Lower leg skin (tissue), 4 donors: ENCODE data around the gene ATG4B. TPM values are rescaled to one million over a fixed set of nuclear protein-coding genes. Genes with fewer than 3 reads are reported as not detected.

Source experiments
- DNase-seq, 2 donors: peaks; one replicate each; pipeline ENCODE4 v3.0.0-alpha.2; 2019; ENCODE audit warnings: low spot score in 2 of 2
- H3K4me3 ChIP-seq: fragments of 200-600 bp; sonication (generic); 2 replicates; pipeline ENCODE4 v1.5.1; 2017; ENCODE audit warnings: mild to moderate bottlenecking, low read depth; ENCODE audit not compliant: poor library complexity, severe bottlenecking
- POLR2A ChIP-seq, 2 donors: fragments of 450-650 bp; IDR thresholded peaks; one replicate each; pipeline ENCODE4 v1.6.1; 2016 to 2017; ENCODE audit warnings: antibody characterized with exemption in 2 of 2, mild to moderate bottlenecking in 1 of 2, moderate library complexity in 1 of 2
- WGBS, 2 donors: methylation state at CpG; one replicate each; pipeline ENCODE4 v1.1.5; 2018; 5-methylcytosine and 5-hydroxymethylcytosine counted together
- intact Hi-C: fragments of 100-400 bp; cut with DNase I; formaldehyde crosslinking; loops from one replicate; pipeline ENCODE4 v1.15.0; 2023; ENCODE audit warnings: low total_unique reads
- total RNA-seq, 4 donors: library from RNA; depleted of rRNA; stranded (reverse); fragments of >200 nt; gene quantifications; one replicate each; pipeline ENCODE4 v1.1.0, GENCODE V29; 2016
- TF ChIP-seq, protein P1 (sequence below), 3 donors: fragments of 450-650 bp; IDR thresholded peaks; one replicate each; pipeline ENCODE4 v1.5.1; 2016; ENCODE audit warnings: antibody characterized with exemption in 3 of 3, mild to moderate bottlenecking in 3 of 3, moderate library complexity in 2 of 3

Gene ATG4B
- total RNA-seq, 4 donors from 2014 or later: 48.4 to 86.2 (median 63.3) TPM

DNA sequence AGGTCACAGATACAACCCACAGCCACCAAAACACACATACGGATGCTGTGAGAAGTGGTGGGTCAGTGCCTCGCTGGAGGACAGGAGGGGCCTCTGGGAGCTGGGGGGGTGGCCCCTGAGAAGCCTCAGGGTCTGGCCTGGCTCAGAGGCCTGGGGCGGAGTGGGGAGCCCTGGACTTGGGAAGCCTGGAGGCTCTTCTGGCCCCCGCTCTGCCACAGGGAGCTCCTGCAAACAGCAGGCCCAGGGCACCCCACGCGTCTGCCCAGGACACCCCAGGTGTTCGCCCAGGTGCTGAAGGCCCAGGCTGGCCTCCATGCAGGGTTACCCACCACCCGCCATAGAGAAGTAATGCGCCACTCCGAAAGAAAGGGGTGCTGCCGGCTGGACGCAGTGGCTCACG lies 26.4 kb upstream of the ATG4B start:
- WGBS, 2 donors: 95 to 98% methylated on average over 13 of the region's 13 CpGs
- no peak for DNase-seq
- intact Hi-C loops: no loop called here
- TF ChIP-seq, protein P1, sequence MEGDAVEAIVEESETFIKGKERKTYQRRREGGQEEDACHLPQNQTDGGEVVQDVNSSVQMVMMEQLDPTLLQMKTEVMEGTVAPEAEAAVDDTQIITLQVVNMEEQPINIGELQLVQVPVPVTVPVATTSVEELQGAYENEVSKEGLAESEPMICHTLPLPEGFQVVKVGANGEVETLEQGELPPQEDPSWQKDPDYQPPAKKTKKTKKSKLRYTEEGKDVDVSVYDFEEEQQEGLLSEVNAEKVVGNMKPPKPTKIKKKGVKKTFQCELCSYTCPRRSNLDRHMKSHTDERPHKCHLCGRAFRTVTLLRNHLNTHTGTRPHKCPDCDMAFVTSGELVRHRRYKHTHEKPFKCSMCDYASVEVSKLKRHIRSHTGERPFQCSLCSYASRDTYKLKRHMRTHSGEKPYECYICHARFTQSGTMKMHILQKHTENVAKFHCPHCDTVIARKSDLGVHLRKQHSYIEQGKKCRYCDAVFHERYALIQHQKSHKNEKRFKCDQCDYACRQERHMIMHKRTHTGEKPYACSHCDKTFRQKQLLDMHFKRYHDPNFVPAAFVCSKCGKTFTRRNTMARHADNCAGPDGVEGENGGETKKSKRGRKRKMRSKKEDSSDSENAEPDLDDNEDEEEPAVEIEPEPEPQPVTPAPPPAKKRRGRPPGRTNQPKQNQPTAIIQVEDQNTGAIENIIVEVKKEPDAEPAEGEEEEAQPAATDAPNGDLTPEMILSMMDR (IDR thresholded peaks at IDR 0.05): no peak
- no peak for TF ChIP-seq POLR2A (IDR thresholded peaks at IDR 0.05)
- H3K4me3 ChIP-seq: no peak overlapping the region

DNA sequence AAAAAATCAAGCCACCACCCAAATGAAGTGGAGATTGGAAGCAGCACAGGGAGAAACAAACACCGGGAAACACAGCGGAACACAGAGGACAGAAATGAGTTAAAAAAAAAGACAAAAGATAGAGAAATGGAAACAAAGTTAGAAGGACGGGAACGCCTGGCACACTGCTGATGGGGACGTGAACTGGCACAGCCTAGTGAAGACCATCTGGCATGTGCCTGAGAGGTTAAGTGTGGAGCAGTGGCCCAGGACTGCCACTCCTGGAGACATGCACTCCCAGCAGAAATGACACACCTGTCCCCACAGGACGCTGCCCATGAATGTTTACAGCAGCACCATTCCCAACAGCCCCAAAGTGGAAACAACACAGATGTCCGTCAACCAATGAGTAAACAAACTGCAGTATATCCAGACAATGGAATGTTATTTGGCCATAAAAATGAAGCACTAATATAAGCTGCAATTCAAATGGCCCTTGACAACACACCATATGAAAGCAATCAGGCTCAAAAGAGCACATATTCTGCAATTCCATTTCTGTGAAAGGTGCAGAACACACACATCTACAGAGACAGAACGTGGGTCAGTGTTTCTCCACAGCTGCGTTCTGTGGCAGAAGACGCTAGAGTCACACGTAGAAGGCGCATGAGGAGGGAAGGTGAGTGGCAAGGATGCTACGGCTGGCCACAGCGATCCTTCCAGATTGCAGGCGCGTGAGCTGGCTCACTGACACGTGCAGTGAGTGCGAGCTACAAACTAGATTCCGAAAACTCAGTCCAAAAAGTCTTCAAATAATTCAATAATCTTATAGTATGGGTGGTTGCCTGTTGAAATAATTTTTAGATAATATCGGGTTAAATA lies 25.1 kb upstream of the ATG4B start:
- DNase-seq: no peak
- intact Hi-C loops: no loop called here
- TF ChIP-seq, protein P1 (IDR thresholded peaks at IDR 0.05): no peak
- TF ChIP-seq POLR2A (IDR thresholded peaks at IDR 0.05): no peak
- H3K4me3 ChIP-seq: no peak overlapping the region
- WGBS, 2 donors: 76 to 84% methylated on average over 20 of the region's 20 CpGs

DNA sequence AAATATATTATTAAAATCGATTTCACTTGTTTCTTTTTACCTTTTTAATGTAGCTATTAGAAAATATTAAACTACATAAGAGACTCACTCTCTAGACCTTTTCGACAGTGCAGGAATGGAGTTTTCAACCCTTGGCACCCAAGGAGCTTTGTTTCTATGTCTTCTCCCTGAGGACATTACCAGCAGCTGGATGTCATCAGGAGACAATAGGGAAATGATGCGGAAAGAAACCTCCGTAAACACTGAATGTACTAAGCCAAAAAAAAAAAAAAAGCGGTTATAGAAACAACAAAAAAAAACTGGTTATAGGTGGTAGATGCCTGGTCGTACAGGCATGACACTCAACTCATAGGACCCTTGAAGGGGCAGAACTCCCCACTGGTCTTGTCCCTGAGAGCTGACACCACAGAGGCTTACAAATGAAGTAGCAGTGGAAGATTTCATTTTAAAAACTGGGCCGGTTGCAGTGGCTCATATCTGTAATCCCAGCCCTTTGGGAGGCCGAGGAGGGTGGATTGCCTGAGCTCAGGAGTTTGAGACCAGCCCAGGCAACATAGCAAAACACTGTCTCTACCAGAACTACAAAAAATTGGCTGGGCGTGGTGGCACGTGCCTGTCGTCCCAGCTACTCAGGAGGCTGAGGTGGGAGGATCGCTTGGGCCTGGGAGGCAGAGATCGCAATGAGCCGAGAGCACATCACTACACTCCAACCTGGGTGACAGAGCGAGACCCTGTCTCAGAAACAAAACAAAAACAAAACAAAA lies 24.3 kb upstream of the ATG4B start:
- 70% methylated on average over 15 of the region's 15 CpGs for WGBS, 2 donors
- intact Hi-C loops: no loop called here
- DNase-seq: no peak
- no peak overlapping the region for H3K4me3 ChIP-seq
- TF ChIP-seq, protein P1 (IDR thresholded peaks at IDR 0.05): no peak
- no peak for TF ChIP-seq POLR2A (IDR thresholded peaks at IDR 0.05)

DNA sequence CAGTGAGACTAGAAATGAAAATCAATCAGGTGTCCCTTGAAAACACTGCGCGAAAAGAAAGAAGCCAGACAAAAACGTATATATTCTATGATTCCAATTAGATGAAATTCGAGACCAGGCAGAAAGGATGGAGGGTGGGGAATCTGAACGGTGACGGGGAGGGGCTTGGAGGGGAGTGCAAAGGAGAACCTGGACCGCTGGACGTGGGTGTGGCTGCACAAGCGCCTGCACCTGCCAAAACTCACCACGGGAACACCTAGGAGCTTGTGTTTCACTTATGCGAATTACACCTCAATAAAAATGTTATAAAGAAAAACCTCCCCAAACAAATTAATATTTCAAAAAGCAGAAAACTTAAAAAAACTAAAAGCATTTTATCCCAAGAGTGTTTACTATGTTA lies 22.5 kb upstream of the ATG4B start:
- WGBS, 2 donors: 75% methylated on average over 11 of the region's 11 CpGs
- no peak for TF ChIP-seq POLR2A (IDR thresholded peaks at IDR 0.05)
- TF ChIP-seq, protein P1 (IDR thresholded peaks at IDR 0.05): no peak
- H3K4me3 ChIP-seq: no peak overlapping the region
- intact Hi-C loops: no loop called here
- DNase-seq: no peak

DNA sequence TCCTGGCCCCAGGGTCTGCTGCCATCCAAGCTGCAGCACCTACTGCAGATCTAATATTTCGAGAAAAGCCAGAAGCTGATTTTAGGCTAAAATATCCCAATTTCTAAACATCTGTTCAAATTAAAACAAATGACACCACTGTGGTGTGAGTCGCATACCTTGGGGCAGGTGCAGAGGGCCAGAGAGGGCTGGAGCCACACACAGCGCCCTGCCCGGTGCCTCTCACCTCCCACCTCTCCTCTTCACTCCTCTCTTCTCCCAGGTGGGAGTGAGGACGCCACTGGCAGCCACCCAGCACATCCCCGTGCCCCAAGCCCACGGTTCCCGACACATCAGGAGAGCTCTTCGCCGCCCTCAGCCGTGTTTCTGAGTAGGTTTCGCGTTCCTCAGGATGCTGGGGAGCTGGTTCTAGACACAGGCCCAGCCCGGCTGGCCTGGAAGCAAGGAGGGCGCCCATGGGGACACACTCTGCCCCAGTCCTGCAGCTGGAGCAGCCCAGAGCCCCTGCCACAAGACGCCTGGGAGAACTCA lies 21.9 kb upstream of the ATG4B start:
- DNase-seq: no peak
- TF ChIP-seq, protein P1 (IDR thresholded peaks at IDR 0.05): no peak
- TF ChIP-seq POLR2A (IDR thresholded peaks at IDR 0.05): no peak
- WGBS, 2 donors: 93 to 95% methylated on average over 16 of the region's 16 CpGs
- H3K4me3 ChIP-seq: no peak overlapping the region
- intact Hi-C loops: no loop called here
